Neural cell (in vitro differentiated cells): ENCODE results near the gene TMEM89.

Experiments
- CTCF ChIP-seq: fragments of 450-650 bp; IDR thresholded peaks from 2 replicates; pipeline ENCODE4 v1.5.1; 2014; ENCODE audit warnings: antibody characterized with exemption, mild to moderate bottlenecking, moderate library complexity; ENCODE audit not compliant: poor library complexity, severe bottlenecking
- EP300 ChIP-seq: fragments of 450-650 bp; conservative IDR thresholded peaks from 2 replicates; pipeline ENCODE4 v1.6.1; 2014; ENCODE audit warnings: antibody characterized with exemption, mild to moderate bottlenecking, moderate library complexity; ENCODE audit not compliant: poor library complexity, severe bottlenecking
- EZH2 ChIP-seq: fragments of 200-600, 300-800 bp; shearing (Covaris generic), sonication (generic); IDR thresholded peaks from 2 replicates; pipeline ENCODE4 v1.6.1; 2014; ENCODE audit warnings: antibody characterized with exemption, low read length, borderline replicate concordance, mild to moderate bottlenecking; ENCODE audit not compliant: insufficient read depth, poor library complexity, severe bottlenecking
- POLR2AphosphoS5 ChIP-seq: IDR thresholded peaks from 2 replicates; pipeline ENCODE4 v1.6.1; 2012
- RAD21 ChIP-seq: fragments of 450-650 bp; conservative IDR thresholded peaks from 2 replicates; pipeline ENCODE4 v1.6.1; 2014; ENCODE audit warnings: antibody characterized with exemption, mild to moderate bottlenecking, moderate library complexity
- TAF1 ChIP-seq: IDR thresholded peaks from 2 replicates; pipeline ENCODE4 v1.6.1; 2012; ENCODE audit warnings: low read depth

DNA sequence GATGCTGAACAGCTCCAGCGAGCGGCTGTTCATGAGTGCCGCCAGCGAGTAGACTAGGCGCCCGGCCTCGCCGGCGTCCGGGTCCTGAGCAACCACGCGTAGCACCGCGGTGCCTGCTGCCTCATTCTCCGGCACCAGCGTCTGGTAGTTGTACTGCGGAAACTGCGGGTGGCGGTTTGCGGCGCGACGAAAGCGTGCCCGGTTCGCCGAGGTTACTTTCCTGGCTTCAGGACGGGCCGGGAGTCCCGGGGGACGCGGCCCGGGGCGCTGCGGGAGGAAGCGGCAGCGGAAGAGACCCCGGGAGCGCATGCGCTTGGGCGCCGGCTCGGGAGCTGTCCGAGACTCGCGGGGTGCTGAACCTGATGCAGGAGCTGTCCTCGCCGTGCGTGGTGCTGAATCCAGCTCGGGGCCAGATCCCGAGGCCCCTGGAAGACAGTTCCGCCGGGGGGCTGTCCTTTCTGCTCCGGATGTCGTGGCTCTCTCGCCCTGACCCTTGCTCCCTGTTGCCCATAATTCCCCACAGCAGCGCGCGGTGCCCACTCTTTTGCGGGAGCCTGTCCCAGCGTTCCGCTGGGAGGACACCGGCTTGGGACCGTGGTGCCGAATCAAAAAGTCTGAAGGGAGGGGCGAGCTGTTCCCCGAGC, 40.1 kb upstream of the TMEM89 start:
- no peak for TF ChIP-seq EP300
- no peak for TF ChIP-seq RAD21
- TF ChIP-seq POLR2AphosphoS5: no peak
- TF ChIP-seq TAF1: peak; percentile 39
- TF ChIP-seq CTCF: no peak
- no peak for TF ChIP-seq EZH2
